Mesenchymal stem cell (in vitro differentiated cells and primary cell): ENCODE data around the gene IL12A.

Experiments used
- DNase-seq: peaks from one replicate; pipeline ENCODE4 v3.0.0-alpha.2; 2013
- H2AFZ ChIP-seq: one replicate; pipeline ENCODE4 v1.6.1; 2013; ENCODE audit warnings: low read depth, mild to moderate bottlenecking, control low read depth, inconsistent platforms, low read length, moderate library complexity
- H2AK5ac ChIP-seq: 2 replicates; pipeline ENCODE4 v1.6.1; 2013; ENCODE audit warnings: low read length, moderate library complexity, mild to moderate bottlenecking, inconsistent platforms; ENCODE audit not compliant: severe bottlenecking
- H2BK120ac ChIP-seq: one replicate; pipeline ENCODE4 v1.6.1; 2013; ENCODE audit warnings: low read depth, mild to moderate bottlenecking, inconsistent platforms, low read length, moderate library complexity
- H2BK12ac ChIP-seq, 2 experiments: one replicate each; pipeline ENCODE4 v1.6.1; 2013; ENCODE audit warnings: inconsistent platforms in 2 of 2, low read length in 2 of 2, mild to moderate bottlenecking in 2 of 2, moderate library complexity in 2 of 2, control low read depth in 1 of 2
- H2BK15ac ChIP-seq: one replicate; pipeline ENCODE4 v1.6.1; 2013; ENCODE audit warnings: mild to moderate bottlenecking, low read depth, inconsistent platforms; ENCODE audit not compliant: poor library complexity, severe bottlenecking
- H2BK5ac ChIP-seq: 2 replicates; pipeline ENCODE4 v1.6.1; 2013; ENCODE audit warnings: low read depth, mild to moderate bottlenecking, low read length, control low read depth, inconsistent platforms; ENCODE audit not compliant: poor library complexity, severe bottlenecking
- H3K14ac ChIP-seq, 2 experiments: one replicate each; pipeline ENCODE4 v1.6.1; 2013; ENCODE audit warnings: inconsistent platforms in 2 of 2, low read length in 2 of 2, control low read depth in 1 of 2, mild to moderate bottlenecking in 1 of 2, moderate library complexity in 1 of 2
- H3K18ac ChIP-seq, 2 experiments: one replicate each; pipeline ENCODE4 v1.6.1; 2013; ENCODE audit warnings: inconsistent platforms in 2 of 2, low read length in 2 of 2, control low read depth in 1 of 2, low read depth in 1 of 2, mild to moderate bottlenecking in 1 of 2
- H3K23ac ChIP-seq, 2 experiments: one replicate each; pipeline ENCODE4 v1.6.1; 2013; ENCODE audit warnings: inconsistent platforms in 2 of 2, low read length in 2 of 2, mild to moderate bottlenecking in 2 of 2, moderate library complexity in 2 of 2, control low read depth in 1 of 2
- H3K27ac ChIP-seq: 2 replicates; pipeline ENCODE4 v1.5.1; 2013; ENCODE audit warnings: mild to moderate bottlenecking, moderate library complexity, low read length, control low read depth, inconsistent platforms; ENCODE audit not compliant: poor library complexity, severe bottlenecking
- H3K27me3 ChIP-seq, 2 experiments: 2 replicates each; pipeline versions ENCODE4 v1.6.1 to v1.7.0; 2013; ENCODE audit warnings: low read length in 2 of 2, mild to moderate bottlenecking in 2 of 2, moderate library complexity in 2 of 2, control low read depth in 1 of 2, inconsistent platforms in 1 of 2; ENCODE audit not compliant: control insufficient read depth in 1 of 2, insufficient read depth in 1 of 2
- H3K36me3 ChIP-seq, 2 experiments: 2 replicates each; pipeline versions ENCODE4 v1.6.1 to v1.7.0; 2013; ENCODE audit warnings: low read length in 2 of 2, control low read depth in 1 of 2, inconsistent platforms in 1 of 2, low read depth in 1 of 2, mild to moderate bottlenecking in 1 of 2; ENCODE audit not compliant: insufficient read depth in 2 of 2, control insufficient read depth in 1 of 2
- H3K4ac ChIP-seq, 2 experiments: one replicate each; pipeline ENCODE4 v1.6.1; 2013; ENCODE audit warnings: inconsistent platforms in 2 of 2, low read length in 2 of 2, mild to moderate bottlenecking in 2 of 2, moderate library complexity in 2 of 2, control low read depth in 1 of 2, low read depth in 1 of 2
- H3K4me1 ChIP-seq: 2 replicates; pipeline ENCODE4 v1.6.1; 2013; ENCODE audit warnings: low read depth, low read length, control low read depth; ENCODE audit not compliant: control insufficient read depth, insufficient read depth
- H3K4me2 ChIP-seq: 2 replicates; pipeline ENCODE4 v1.6.1; 2013; ENCODE audit warnings: low read length, mild to moderate bottlenecking, inconsistent platforms; ENCODE audit not compliant: poor library complexity, severe bottlenecking
- H3K4me3 ChIP-seq, 2 experiments: 2 replicates each; pipeline versions ENCODE4 v1.5.1 to v1.7.0; 2013; ENCODE audit warnings: low read length in 2 of 2, mild to moderate bottlenecking in 2 of 2, control low read depth in 1 of 2, low read depth in 1 of 2; ENCODE audit not compliant: insufficient read depth in 1 of 2
- H3K79me1 ChIP-seq: replicated peaks from 2 replicates; pipeline ENCODE4 v1.6.1; 2013; ENCODE audit warnings: mild to moderate bottlenecking, control low read depth, low read length, inconsistent platforms; ENCODE audit not compliant: poor library complexity, severe bottlenecking
- H3K9ac ChIP-seq: 2 replicates; pipeline ENCODE4 v1.7.0; 2013; ENCODE audit warnings: mild to moderate bottlenecking, low read length, moderate library complexity
- H3K9me3 ChIP-seq: 2 replicates; pipeline ENCODE4 v1.7.0; 2013; ENCODE audit warnings: mild to moderate bottlenecking, low read length; ENCODE audit not compliant: control insufficient read depth
- H4K8ac ChIP-seq: one replicate; pipeline ENCODE4 v1.6.1; 2013; ENCODE audit warnings: inconsistent platforms, mild to moderate bottlenecking, low read length, moderate library complexity
- H4K91ac ChIP-seq: one replicate; pipeline ENCODE4 v1.6.1; 2013; ENCODE audit warnings: mild to moderate bottlenecking, low read length, inconsistent platforms
- WGBS: methylation state at CpG from one replicate; pipeline ENCODE4 v1.1.7; 2013; ENCODE audit warnings: mixed read lengths; 5-methylcytosine and 5-hydroxymethylcytosine counted together

The IL12A gene

GRCh38 chr3:159982442-159982974 lies 6.1 kb upstream of the IL12A start:
- H3K27me3 ChIP-seq: no peaks in the 10 kb centered on the region
- H4K91ac ChIP-seq: no peak overlapping the region
- H2BK120ac ChIP-seq: no peak overlapping the region
- no peak overlapping the region for H3K9ac ChIP-seq
- no peak overlapping the region for H3K4ac ChIP-seq
- H2BK12ac ChIP-seq: no peak overlapping the region
- H3K14ac ChIP-seq: no peak overlapping the region
- H4K8ac ChIP-seq: no peak overlapping the region
- H2AK5ac ChIP-seq: no peak overlapping the region
- H3K23ac ChIP-seq: no peak overlapping the region
- H3K4me2 ChIP-seq: no peak overlapping the region
- WGBS: 87% methylated on average over 4 of the region's 4 CpGs
- H3K9me3 ChIP-seq: no peaks in the 10 kb centered on the region
- H2BK15ac ChIP-seq: no peak overlapping the region
- H3K79me1 ChIP-seq: no peaks in the 10 kb centered on the region
- H3K27ac ChIP-seq: no peak overlapping the region
- no peak overlapping the region for H2BK5ac ChIP-seq
- H3K36me3 ChIP-seq: no peaks in the 10 kb centered on the region
- no peak for DNase-seq
- H3K4me3 ChIP-seq: no peak overlapping the region
- no peak overlapping the region for H3K18ac ChIP-seq
- H2AFZ ChIP-seq: no peak overlapping the region
- no peaks in the 10 kb centered on the region for H3K4me1 ChIP-seq

- Histone ChIP-seq H3K4ac (no peak overlapping the region), H3K27ac (no peak overlapping the region), H4K8ac (no peak overlapping the region), H3K23ac (no peak overlapping the region), H2BK5ac (no peak overlapping the region), H3K79me1 (peaks cover 3% of the 10 kb centered on the region), H2BK12ac (no peak overlapping the region), H3K14ac (no peak overlapping the region), H3K9me3 (no peaks in the 10 kb centered on the region), H3K4me2 (no peak overlapping the region), H4K91ac (no peak overlapping the region), H2AK5ac (no peak overlapping the region), H2AFZ (no peak overlapping the region), H3K27me3 (no peaks in the 10 kb centered on the region), H3K36me3 (peaks cover 0 to 5% of the 10 kb centered on the region in 2 experiments), H3K9ac (no peak overlapping the region), H3K4me3 (no peak overlapping the region), H3K4me1 (peaks cover 19% of the 10 kb centered on the region), H2BK120ac (no peak overlapping the region), H2BK15ac (no peak overlapping the region), H3K18ac (no peak overlapping the region)
- 67% methylated on average over 5 of the region's 5 CpGs for WGBS
- DNase-seq: peak; percentile 28
These were observed 1.3 kb upstream of the IL12A start for GRCh38 chr3:159987291-159987711.

- H3K27ac ChIP-seq: no peak overlapping the region
- peak overlapping the region in 1 of 2 experiments; percentile 85 for H3K4me3 ChIP-seq
- no peak overlapping the region for H3K23ac ChIP-seq
- H3K4ac ChIP-seq: no peak overlapping the region
- no peak overlapping the region for H2AK5ac ChIP-seq
- no peak overlapping the region for H2BK15ac ChIP-seq
- peaks cover 3% of the 10 kb centered on the region for H3K79me1 ChIP-seq
- no peaks in the 10 kb centered on the region for H3K27me3 ChIP-seq
- H3K4me2 ChIP-seq: no peak overlapping the region
- peak overlapping the region in 1 of 2 experiments; percentile 3 for H3K14ac ChIP-seq
- whole genome bisulfite sequencing: 83% methylated on average over 5 of the region's 5 CpGs
- peak overlapping the region; percentile 73 for H4K91ac ChIP-seq
- H3K9me3 ChIP-seq: no peaks in the 10 kb centered on the region
- H2BK5ac ChIP-seq: no peak overlapping the region
- no peak overlapping the region for H3K9ac ChIP-seq
- no peak for DNase-seq
- peaks cover 0 to 14% of the 10 kb centered on the region in 2 experiments for H3K36me3 ChIP-seq
- no peak overlapping the region for H3K18ac ChIP-seq
- no peak overlapping the region for H4K8ac ChIP-seq
- no peak overlapping the region for H2BK120ac ChIP-seq
- H2AFZ ChIP-seq: no peak overlapping the region
- H2BK12ac ChIP-seq: no peak overlapping the region
- H3K4me1 ChIP-seq: peaks cover 19% of the 10 kb centered on the region
These were observed 1.6 kb downstream of the IL12A start for GRCh38 chr3:159989973-159990846.

- no peaks in the 10 kb centered on the region for H3K9me3 ChIP-seq
- no peak overlapping the region for H3K4ac ChIP-seq
- peaks cover 3% of the 10 kb centered on the region for H3K79me1 ChIP-seq
- peaks cover 20% of the 10 kb centered on the region for H3K4me1 ChIP-seq
- no peak overlapping the region for H2AFZ ChIP-seq
- H3K18ac ChIP-seq: no peak overlapping the region
- H3K4me3 ChIP-seq: no peak overlapping the region
- no peak overlapping the region for H3K9ac ChIP-seq
- H2BK15ac ChIP-seq: no peak overlapping the region
- no peaks in the 10 kb centered on the region for H3K27me3 ChIP-seq
- H2AK5ac ChIP-seq: no peak overlapping the region
- no peak overlapping the region for H2BK5ac ChIP-seq
- no peak overlapping the region for H2BK12ac ChIP-seq
- WGBS: 100% methylated on average over 1 of the region's 1 CpG
- no peak overlapping the region for H4K91ac ChIP-seq
- H3K36me3 ChIP-seq: peaks cover 0 to 14% of the 10 kb centered on the region in 2 experiments
- no peak overlapping the region for H3K4me2 ChIP-seq
- DNase-seq: no peak
- H2BK120ac ChIP-seq: no peak overlapping the region
- no peak overlapping the region for H3K27ac ChIP-seq
- H3K23ac ChIP-seq: no peak overlapping the region
- H3K14ac ChIP-seq: no peak overlapping the region
- no peak overlapping the region for H4K8ac ChIP-seq
These were observed 3.0 kb downstream of the IL12A start for GRCh38 chr3:159991591-159991990.
